Renal pelvis (tissue), 12 donors: Measurements from ENCODE around the gene TLK2. TPM values are rescaled to one million over a fixed set of nuclear protein-coding genes. Genes with fewer than 3 reads are reported as not detected.
"Not testable (repeated sequence)": the region's sequence is repeated elsewhere in the genome, so short reads cannot be mapped to it uniquely, and the experiment has no call there.

Experiments used
- DNase-seq: peaks from one replicate; pipeline ENCODE4 v3.0.0-alpha.2; 2013
- long read RNA-seq, 16 experiments: transcript quantifications; one replicate each; lab custom pipeline, GENCODE V29; 2026
- polyA plus RNA-seq, 3 donors: library from polyadenylated mRNA; unstranded; fragments of 120-200 nt; gene quantifications; one replicate each; pipeline ENCODE4 v1.2.1, GENCODE V29; 2013; ENCODE audit not compliant: insufficient read length in 3 of 3

Gene TLK2
- 10 to 100 TPM; 59.0 to 72.3 (median 61.2) TPM for polyA plus RNA-seq
- long read RNA-seq, donor 1, transcript TLK2-208 (1 exons, 3,536 nt): major isoform, 7 of 9 reads
- long read RNA-seq, donor 1, partial matches to known transcripts: 0 of 9 reads
- long read RNA-seq, donor 1, other reads (novel, unspliced or antisense): 0 of 9 reads
- long read RNA-seq, donor 2, transcript TLK2-208 (1 exons, 3,536 nt): major isoform, 19 of 25 reads
- long read RNA-seq, donor 2, partial matches to known transcripts: 0 of 25 reads
- long read RNA-seq, donor 2, other reads (novel, unspliced or antisense): 5 of 25 reads
- long read RNA-seq, donor 3, transcript TLK2-208 (1 exons, 3,536 nt): major isoform, 10 of 17 reads
- long read RNA-seq, donor 3, partial matches to known transcripts: 5 of 17 reads
- long read RNA-seq, donor 3, other reads (novel, unspliced or antisense): 0 of 17 reads
- long read RNA-seq, donor 4, transcript TLK2-208 (1 exons, 3,536 nt): major isoform, 21 of 21 reads
- long read RNA-seq, donor 4, partial matches to known transcripts: 0 of 21 reads
- long read RNA-seq, donor 4, other reads (novel, unspliced or antisense): 0 of 21 reads
- long read RNA-seq, donor 5, transcript TLK2-208 (1 exons, 3,536 nt): major isoform, 5 of 5 reads
- long read RNA-seq, donor 5, partial matches to known transcripts: 0 of 5 reads
- long read RNA-seq, donor 5, other reads (novel, unspliced or antisense): 0 of 5 reads
- long read RNA-seq, donor 6, partial matches to known transcripts: 0 of 6 reads
- long read RNA-seq, donor 6, other reads (novel, unspliced or antisense): 0 of 6 reads
- long read RNA-seq, donor 7, transcript TLK2-208 (1 exons, 3,536 nt): major isoform, 11 of 14 reads
- long read RNA-seq, donor 7, partial matches to known transcripts: 0 of 14 reads
- long read RNA-seq, donor 7, other reads (novel, unspliced or antisense): 0 of 14 reads
- long read RNA-seq, donor 8, partial matches to known transcripts: 0 of 3 reads
- long read RNA-seq, donor 8, other reads (novel, unspliced or antisense): 0 of 3 reads
- long read RNA-seq, donor 9, transcript TLK2-208 (1 exons, 3,536 nt): major isoform, 21 of 21 reads
- long read RNA-seq, donor 9, partial matches to known transcripts: 0 of 21 reads
- long read RNA-seq, donor 9, other reads (novel, unspliced or antisense): 0 of 21 reads
- long read RNA-seq, donor 10, transcript TLK2-208 (1 exons, 3,536 nt): major isoform, 19 of 21 reads
- long read RNA-seq, donor 10, partial matches to known transcripts: 0 of 21 reads
- long read RNA-seq, donor 10, other reads (novel, unspliced or antisense): 0 of 21 reads
- long read RNA-seq, donor 11, transcript TLK2-208 (1 exons, 3,536 nt): major isoform, 5 of 6 reads
- long read RNA-seq, donor 11, partial matches to known transcripts: 0 of 6 reads
- long read RNA-seq, donor 11, other reads (novel, unspliced or antisense): 0 of 6 reads
- long read RNA-seq, donor 12, transcript TLK2-208 (1 exons, 3,536 nt): major isoform, 25 of 27 reads
- long read RNA-seq, donor 12, partial matches to known transcripts: 0 of 27 reads
- long read RNA-seq, donor 12, other reads (novel, unspliced or antisense): 0 of 27 reads
- long read RNA-seq, donor 13, transcript TLK2-208 (1 exons, 3,536 nt): major isoform, 9 of 10 reads
- long read RNA-seq, donor 13, partial matches to known transcripts: 0 of 10 reads
- long read RNA-seq, donor 13, other reads (novel, unspliced or antisense): 0 of 10 reads
- long read RNA-seq, donor 14: 0 reads
- long read RNA-seq, donor 15: 0 reads
- long read RNA-seq, donor 16, transcript TLK2-208 (1 exons, 3,536 nt): major isoform, 7 of 9 reads
- long read RNA-seq, donor 16, partial matches to known transcripts: 0 of 9 reads
- long read RNA-seq, donor 16, other reads (novel, unspliced or antisense): 0 of 9 reads

DNA sequence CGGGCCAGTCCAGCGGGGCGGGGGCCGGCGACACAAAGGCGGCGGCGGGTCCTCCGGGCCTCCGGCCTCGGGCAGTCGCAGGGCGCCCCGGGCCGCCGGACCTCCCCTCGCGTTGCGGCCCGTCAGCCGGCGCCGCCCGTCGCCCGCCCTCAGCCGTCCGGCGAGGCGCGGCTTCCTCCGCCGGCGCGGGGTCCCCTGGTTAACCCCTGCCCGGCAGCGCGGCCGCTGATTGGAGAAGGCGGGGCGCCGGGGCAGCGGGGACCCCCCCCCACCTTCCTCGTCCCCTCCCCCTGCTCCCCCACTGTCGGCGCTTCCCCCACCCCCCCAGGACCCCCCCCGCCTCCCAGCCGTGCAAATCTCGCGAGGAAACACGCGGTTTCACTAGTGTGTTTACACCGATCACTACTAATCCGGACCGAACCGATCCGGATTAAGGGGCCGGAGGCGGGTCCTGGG is at the start of gene TLK2:
Gene TLK2 (plus strand): TSS at position 402 of the 456 bp plus-strand sequence. CDS start 2,301 bp downstream, outside the sequence.
- peak; percentile 83 for DNase-seq

DNA sequence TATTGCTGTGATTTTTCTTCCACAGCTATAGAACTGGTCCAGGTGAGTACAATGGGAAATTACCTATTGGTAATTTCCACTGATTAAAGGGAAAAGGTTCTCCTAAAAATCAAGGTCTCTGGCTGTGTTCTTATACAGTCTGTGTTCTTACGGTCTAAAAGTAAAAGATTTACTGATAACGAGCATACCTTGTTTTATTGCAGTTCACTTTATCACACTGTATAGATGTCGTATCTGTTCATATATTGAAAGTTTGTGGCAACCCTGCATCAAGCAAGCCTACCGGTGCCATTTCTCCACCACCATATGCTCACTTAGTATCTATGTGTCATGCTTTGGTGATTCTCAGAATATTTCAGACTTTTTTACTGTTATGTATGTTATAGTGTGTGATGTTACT is 43.4 kb upstream of the TLK2 start:
- DNase-seq: not testable (repeated sequence)

DNA sequence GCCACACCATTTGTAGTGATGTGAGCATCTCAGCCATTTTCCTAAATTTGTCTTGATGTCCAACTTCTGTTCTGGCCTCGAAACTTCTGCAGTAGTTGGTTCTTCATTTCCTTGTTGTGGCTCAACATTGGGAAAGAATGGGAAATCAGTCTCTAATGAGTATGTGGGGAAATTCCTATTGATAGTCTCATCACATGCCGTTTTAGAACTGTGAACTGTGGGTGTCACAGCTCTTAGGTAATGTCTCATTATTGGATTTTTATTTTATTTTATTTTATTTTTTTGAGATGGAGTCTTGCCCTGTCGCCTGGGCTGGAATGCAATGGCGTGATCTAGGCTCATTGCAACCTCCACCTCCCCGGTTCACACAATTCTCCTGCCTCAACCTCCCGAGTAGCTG is 37.4 kb upstream of the TLK2 start:
- not testable (repeated sequence) for DNase-seq

DNA sequence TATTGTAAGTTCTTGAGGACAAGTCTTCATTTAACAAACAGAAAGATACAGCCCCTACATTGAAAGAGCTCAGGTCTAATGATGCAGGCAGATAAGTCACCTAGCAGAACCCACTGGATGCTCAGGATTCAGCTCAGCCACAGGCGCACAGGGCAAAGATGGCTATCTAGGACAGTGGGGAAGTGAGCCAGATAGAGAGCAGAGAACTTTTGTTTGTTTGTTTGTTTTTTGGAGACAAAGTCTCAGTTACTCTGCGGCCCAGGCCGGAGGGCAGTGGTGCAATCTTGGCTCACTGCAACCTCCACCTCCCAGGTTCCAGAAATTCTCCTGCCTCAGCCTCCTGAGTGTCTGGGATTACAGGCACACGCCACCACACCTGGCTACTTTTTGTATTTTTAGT is 34.6 kb upstream of the TLK2 start:
- no peak for DNase-seq

DNA sequence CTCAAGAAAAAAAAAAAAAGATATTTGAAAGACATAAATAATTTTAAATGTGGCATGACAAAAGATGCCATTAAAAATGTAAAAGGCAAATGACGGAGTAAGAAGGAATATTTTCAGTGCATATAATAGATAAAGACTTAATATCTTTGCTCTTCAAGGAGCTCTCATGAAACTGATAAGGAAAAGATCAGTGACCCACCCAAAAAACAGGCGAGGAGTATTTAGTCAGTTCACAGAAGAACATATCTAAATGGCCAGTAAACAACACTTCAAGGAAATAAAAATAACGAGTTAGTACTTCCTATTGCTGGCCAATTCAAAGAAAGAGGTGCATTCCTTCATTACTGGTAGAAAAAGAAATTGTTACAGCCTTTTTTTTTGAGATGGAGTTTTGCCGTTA is 32.8 kb upstream of the TLK2 start:
- DNase-seq: not testable (repeated sequence)

DNA sequence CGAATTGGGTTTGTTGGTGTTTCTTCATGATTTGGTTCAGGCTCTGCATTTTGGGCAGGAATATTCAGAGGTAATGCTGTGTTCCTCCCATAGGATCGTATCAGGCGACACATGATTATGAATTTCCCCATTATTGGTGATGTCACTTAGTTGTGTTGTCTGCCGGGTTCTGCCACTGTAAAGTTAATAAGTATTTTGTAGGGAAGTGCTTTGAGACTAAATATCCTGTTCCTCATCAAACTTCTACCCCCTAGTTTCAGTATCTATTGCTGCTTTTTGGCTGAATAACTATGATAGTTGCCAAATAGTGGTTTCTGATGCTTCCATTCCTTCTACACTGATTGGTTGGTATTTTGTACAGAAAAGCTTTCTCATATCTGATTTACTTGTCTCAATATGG is 26.4 kb upstream of the TLK2 start:
- not testable (repeated sequence) for DNase-seq

DNA sequence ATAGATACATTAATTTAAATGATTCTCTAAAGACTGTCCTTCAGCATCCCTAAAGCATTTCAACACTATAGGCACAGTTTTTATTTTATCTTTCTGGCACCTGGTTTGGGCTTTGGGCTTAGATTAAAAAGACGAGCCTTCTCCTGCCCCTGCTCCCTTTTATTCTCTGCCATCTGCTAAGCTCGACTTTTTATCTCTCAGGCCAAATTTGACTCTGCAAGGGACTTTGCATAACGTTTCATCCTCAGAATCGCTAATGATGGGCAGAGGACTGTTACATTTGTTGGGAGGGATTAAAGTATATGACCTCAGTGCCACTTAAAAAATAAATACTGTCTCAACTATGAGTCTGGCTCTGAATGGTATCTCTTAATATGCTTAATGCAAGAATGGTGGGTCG is 25.6 kb upstream of the TLK2 start:
- not testable (repeated sequence) for DNase-seq

DNA sequence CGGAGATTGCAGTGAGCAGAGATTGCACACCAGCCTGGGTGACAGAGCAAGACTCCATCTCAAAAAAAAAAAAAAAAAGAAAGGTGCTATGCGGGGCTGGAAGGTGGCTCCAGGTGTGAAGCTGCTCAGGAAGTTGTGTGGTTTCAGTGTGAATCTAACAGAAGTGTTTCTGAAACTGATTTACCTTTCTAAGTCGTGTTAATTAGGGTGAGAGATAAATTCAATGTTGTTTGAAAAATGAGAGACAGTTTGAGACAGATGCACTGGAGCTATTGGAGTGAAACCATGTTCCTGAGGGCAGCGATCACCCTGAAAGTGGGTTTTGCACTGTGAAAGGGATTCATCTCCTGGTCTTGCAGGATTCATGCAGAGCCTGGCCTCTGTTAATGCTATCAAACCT is 25.0 kb upstream of the TLK2 start:
- DNase-seq: not testable (repeated sequence)

DNA sequence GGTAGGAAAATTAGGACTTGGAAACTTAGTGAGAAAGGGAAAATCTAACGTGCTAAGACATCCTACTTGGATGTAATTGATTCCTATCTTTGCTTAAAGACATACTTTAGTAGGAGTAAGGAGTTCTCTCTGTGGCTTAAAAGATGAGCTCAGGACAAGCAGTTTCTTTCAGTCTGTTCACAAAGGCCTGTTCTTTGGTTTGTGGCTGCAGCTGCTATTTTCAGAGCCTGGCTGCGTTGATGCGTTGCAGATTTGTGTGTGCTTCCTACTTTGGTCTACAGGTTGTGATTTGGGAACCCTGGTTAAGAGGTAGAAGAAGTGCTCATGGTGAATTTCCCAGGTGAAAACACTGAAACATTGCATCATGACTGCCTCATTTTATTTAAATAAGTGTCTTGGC is 24.5 kb upstream of the TLK2 start:
- not testable (repeated sequence) for DNase-seq

DNA sequence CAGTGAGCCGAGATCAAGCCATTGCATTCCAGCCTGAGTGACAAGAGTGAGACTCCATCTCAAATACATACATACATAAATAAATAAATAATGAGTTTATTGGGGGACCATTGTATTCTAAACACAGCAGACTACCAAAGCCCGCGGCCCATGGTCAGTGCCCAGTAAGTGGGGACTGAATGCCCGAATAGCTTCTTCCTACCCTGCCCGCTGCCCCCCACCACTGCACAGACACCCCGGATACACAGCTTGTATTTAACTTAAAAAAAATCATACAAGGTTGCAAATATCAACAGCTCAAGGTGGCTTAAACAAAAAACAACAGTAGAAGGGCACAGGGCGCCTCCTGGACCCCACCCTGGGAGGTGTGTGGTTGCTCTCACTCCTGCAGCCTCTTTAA is 22.6 kb upstream of the TLK2 start:
- DNase-seq: no peak

DNA sequence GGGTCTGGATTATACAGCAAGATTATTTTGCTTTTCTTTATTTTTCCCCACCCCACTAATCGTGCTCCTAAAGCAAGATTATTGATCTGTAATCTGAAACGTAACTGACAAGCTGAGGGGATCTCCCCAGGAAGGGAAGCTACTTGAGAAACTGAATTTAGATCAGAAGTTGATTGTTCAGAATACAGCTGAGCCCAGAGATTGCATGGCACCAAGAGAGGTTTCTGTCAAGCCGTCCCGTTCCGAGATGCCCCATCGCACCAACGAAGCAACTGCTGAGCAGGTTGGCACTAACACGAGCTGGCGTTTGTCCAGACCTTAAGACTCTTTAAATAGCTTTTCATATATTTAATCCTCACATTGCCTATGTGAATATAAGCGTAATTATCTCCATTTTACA is 20.1 kb upstream of the TLK2 start:
- not testable (repeated sequence) for DNase-seq

DNA sequence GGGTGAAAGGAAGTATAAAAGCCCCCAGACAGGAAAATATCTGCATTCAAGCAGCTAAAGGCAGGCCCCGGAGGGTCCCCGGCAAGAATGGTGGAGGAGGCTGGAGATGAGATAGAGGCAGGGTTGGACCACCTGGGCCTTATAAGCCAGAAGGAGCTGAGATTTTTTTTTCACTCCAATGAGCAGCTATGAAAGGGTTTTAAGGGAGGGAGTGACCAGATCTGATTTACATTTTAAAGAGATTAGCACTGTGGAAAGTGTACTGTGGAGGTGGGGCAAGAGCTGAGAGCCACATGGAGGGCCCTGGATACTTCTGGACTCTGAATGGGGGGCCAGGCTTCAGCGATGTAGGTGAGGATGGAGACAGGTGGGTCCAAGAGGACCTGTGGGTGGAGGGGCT is 14.2 kb upstream of the TLK2 start:
- DNase-seq: not testable (repeated sequence)

DNA sequence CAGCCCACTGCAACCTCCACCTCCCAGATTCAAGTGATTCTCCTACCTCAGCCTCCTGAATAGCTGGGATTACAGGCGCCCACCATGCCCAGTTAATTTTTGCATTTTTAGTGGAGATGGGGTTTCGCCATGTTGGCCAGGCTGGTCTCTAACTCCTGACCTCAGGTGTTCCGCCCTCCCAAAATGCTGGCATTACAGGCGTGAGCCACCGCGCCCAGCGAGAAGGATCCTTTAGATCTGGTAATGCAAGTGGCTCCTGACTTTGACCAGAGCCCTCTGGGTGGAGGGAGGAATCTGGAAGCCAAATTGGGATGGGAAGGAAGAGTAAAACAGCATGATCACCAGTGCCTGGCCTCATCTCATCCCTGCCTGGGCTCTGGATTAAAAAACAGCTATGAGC is 13.4 kb upstream of the TLK2 start:
- not testable (repeated sequence) for DNase-seq

DNA sequence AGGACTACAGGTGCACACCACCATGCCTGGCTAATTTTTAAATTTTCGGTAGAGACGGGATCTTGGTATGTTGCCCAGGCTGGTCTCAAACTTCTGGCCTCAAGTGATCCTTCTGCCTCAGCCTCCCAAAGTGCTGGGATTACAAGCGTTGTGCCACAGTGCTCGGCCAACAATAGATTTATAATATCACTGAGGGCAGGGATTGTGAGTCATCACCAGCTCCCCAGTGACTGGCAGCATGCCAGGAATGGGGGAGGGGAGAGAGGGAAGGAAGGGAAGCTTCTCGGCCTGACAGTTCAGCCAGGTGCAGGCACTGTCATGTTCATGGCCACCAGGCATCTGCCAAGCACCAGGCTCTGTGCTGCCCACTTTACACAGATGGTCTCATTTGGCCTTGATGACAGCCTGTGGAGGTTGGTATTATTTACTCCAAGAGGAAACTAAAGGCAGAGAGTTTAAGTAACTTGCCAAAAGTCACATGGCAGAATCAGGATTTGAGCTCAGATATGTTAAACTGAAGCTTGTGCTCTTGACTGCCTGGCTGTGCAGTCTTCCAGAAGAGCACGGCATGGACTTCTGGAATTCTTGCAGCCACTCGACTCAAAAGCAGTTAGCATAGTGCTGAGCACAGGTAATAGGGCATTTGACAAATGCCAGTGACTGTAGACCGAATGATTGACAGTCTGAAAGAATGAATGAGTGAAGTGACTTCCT is 7.8 kb upstream of the TLK2 start:
- not testable (repeated sequence) for DNase-seq

DNA sequence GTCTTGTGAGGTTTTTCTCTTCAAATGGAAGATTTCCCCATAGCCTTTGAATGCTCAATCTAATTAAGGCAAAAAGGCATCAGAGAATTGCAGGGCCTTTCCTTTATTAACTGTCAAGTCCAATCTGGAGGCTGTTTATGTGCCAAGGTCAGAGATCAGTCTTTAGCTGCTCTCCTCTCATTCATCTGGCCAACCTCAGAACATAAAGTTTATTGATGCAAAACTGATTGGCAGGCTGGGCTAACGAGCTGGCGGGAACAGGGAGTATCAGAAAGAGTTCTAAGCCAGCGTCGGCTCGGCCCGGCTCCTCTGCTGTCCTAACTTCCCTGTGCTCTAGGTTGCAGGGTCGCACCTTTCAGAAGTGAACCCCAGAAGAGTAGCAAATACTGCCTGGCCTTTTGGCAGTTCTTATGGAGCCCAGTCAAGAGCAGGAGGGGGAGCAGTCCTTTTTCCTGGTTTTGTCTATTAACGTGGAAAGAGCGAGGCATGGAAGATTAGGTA is 7.2 kb upstream of the TLK2 start:
- DNase-seq: not testable (repeated sequence)

DNA sequence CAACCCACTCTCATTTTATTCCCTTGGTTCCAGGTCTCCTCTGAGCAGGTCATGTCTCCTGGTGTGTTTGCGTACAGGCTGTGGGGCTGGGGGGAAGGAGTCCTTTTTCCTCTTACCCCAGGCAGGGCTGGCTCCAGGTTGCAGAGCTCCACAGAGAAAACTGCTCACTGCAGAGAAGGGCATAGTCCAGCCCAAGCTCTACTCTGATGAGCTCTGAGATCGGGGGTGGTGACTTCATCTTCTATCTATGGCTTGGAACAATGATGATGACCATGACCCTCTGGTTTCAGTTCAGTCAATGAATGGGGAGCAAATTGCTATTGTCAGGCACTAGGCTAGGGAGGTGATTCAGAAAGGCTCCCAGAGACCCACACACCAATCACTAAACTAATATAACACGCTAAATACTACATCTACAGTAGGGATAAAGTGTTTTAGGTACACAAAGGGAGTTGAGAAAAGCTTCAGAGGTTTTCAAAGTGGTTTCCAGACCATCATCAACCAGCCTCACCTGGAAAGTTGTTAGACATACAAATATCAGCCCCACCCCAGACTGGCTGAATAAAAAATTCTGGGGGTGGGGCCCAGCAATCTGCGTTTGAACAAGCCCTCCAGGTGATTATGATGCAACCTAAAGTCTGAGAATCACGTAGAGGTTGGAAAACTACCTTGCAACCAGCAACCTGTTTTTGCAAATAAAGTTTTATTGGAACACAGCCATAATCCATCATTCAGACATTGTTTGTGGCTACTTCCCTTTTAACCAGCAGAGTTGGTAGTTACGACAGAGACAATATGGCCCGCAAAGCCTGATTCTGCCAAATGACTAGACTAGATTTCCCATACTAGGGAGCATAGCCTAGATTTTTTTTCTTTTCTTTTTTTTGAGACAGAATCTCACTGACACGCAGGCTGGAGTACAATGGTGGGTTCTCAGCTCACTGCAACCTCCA is 5.3 kb upstream of the TLK2 start:
- DNase-seq: not testable (repeated sequence)

DNA sequence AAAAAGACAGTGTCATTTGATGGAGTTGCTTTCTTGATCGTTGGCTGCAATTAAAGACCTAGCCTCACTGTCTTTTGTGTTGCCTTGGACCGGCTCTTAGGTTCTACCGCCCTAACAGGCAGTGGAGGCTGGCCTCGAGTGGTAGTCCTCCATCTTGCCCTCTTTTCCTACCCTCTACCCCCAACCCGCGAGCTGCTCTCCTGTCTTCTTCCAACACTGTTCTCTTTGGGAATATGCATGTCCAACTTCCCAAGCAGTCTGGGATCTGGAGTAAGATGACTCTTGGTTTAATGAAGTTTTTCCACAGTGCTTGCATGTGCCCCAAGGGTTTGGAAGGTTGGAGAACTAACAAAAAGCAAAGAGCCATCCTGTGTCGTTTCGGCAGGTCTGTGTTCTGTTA is 1.5 kb upstream of the TLK2 start:
- not testable (repeated sequence) for DNase-seq

DNA sequence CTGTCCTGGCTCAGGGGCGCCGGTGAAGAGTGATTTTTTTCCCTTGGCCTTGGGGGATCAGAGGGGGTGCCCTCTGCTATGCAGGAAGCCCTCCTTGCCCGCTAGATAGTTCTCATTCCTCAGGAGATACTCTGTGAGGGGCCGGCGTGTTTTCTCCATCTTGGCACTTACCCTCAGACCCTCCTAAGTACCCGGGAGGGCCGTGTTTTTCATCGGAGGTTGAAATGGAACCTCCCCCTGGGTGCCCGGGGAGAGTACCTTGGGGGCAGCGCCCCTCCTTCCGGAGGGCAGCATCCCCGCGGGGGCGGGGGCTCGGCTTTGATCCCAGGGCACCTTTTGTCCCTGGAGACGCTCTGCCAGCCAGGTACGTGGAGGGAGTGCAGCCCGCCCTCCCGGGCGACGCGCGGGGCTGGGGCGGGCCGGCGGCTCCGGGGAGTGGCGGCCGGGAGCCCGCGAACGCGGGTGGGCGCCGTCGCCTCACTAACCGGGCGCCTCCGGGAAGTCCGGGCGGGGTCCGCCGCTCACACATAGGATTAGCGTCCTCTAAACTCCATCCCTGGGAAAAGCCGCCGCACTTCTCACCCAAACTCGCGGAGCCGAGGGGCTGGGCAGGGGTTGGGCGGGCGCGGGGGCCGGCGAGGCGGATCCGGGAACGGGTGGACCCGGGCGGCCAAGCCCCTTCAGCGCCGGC is 762 bp upstream of the TLK2 start:
- DNase-seq: not testable (repeated sequence)
